H1 (cell line): Measurements from ENCODE around the gene KCNK2. TPM values are rescaled to one million over a fixed set of nuclear protein-coding genes. Genes with fewer than 3 reads are reported as not detected.

Experiments used
- CTCF ChIA-PET: fragments of 300-600 bp; sonication (Branson Sonifier 250); formaldehyde crosslinking; loops from one replicate; lab custom pipeline; 2021; ENCODE audit not compliant: partially characterized antibody; lab: Charles Lee
- POLR2A ChIA-PET: fragments of 300-600 bp; sonication (Branson Sonifier 250); formaldehyde crosslinking; loops from one replicate; lab custom pipeline; 2021; ENCODE audit warnings: inconsistent platforms; ENCODE audit not compliant: partially characterized antibody; lab: Charles Lee
- DNase-seq, 2 experiments: peaks; one replicate each; pipeline versions ENCODE4 v3.0.0 to v3.0.0-alpha.2; 2010 to 2022; ENCODE audit warnings: low spot score in 2 of 2, low read depth in 1 of 2, mixed read lengths in 1 of 2
- FAIRE-seq: peaks from 2 replicates; lab custom pipeline; 2011; peaks lifted over from hg19 to GRCh38; lab: Jason Lieb, UNC
- H2AFZ ChIP-seq: 2 replicates; pipeline ENCODE4 v1.8.1; 2012; ENCODE audit warnings: low read length, inconsistent platforms
- H2AK5ac ChIP-seq: 2 replicates; pipeline ENCODE4 v1.6.1; 2013; ENCODE audit warnings: low read depth, low read length
- H2BK120ac ChIP-seq: replicated peaks from 2 replicates; pipeline ENCODE3; 2013; ENCODE audit warnings: low read depth, low read length, inconsistent platforms
- H2BK12ac ChIP-seq: 2 replicates; pipeline ENCODE4 v1.6.1; 2013; ENCODE audit warnings: low read depth, low read length
- H2BK15ac ChIP-seq: 2 replicates; pipeline ENCODE4 v1.6.1; 2013; ENCODE audit warnings: low read length
- H2BK20ac ChIP-seq: 2 replicates; pipeline ENCODE4 v1.6.1; 2013; ENCODE audit warnings: low read length
- H2BK5ac ChIP-seq: 2 replicates; pipeline ENCODE4 v1.6.1; 2013; ENCODE audit warnings: low read depth, low read length
- H3K14ac ChIP-seq: 2 replicates; pipeline ENCODE4 v1.6.1; 2013; ENCODE audit warnings: inconsistent platforms; ENCODE audit not compliant: insufficient read length
- H3K18ac ChIP-seq: 2 replicates; pipeline ENCODE4 v1.6.1; 2013; ENCODE audit warnings: low read length; ENCODE audit errors: extremely low read depth
- H3K23ac ChIP-seq: 2 replicates; pipeline ENCODE4 v1.6.1; 2013; ENCODE audit warnings: inconsistent platforms; ENCODE audit not compliant: insufficient read length
- H3K23me2 ChIP-seq: 2 replicates; pipeline ENCODE4 v1.6.1; 2013; ENCODE audit warnings: low read depth, low read length
- H3K27ac ChIP-seq: 2 replicates; pipeline ENCODE4 v1.6.1; 2011; ENCODE audit warnings: low read depth, low read length, inconsistent platforms
- H3K27me3 ChIP-seq, 4 experiments: replicated peaks in 1 of 4; 1 replicate in 1 of 4; 2 replicates in 3 of 4; pipeline versions ENCODE4 v1.6.1 to v1.8.1; 2011 to 2013; ENCODE audit warnings: low read length in 3 of 4, mild to moderate bottlenecking in 3 of 4, inconsistent platforms in 2 of 4, mixed read lengths in 2 of 4, moderate library complexity in 1 of 4; ENCODE audit not compliant: control insufficient read depth in 3 of 4, insufficient read depth in 3 of 4; ENCODE audit errors: extremely low read depth in 1 of 4
- H3K36me3 ChIP-seq, 4 experiments: 2 replicates each; pipeline versions ENCODE4 v1.6.1 to v1.8.1; 2011 to 2013; ENCODE audit warnings: mild to moderate bottlenecking in 4 of 4, low read length in 3 of 4, moderate library complexity in 2 of 4, control low read depth in 1 of 4, inconsistent platforms in 1 of 4; ENCODE audit not compliant: insufficient read depth in 4 of 4, control insufficient read depth in 2 of 4
- H3K4ac ChIP-seq: replicated peaks from 2 replicates; pipeline ENCODE3; 2013; ENCODE audit warnings: low read length, low read depth, mixed read lengths, inconsistent platforms; ENCODE audit not compliant: insufficient read length
- H3K4me1 ChIP-seq, 4 experiments: replicated peaks in 1 of 4; 1 replicate in 1 of 4; 2 replicates in 3 of 4; pipeline versions ENCODE4 v1.6.1 to v1.8.1; 2011 to 2013; ENCODE audit warnings: low read length in 3 of 4, inconsistent platforms in 2 of 4, mixed read lengths in 1 of 4; ENCODE audit not compliant: insufficient read depth in 4 of 4, control insufficient read depth in 3 of 4
- H3K4me2 ChIP-seq, 2 experiments: 2 replicates each; pipeline versions ENCODE4 v1.6.1 to v1.8.1; 2011 to 2013; ENCODE audit warnings: low read depth in 2 of 2, low read length in 2 of 2, control low read depth in 1 of 2, inconsistent platforms in 1 of 2, mild to moderate bottlenecking in 1 of 2; ENCODE audit not compliant: insufficient read depth in 1 of 2
- H3K4me3 ChIP-seq, 4 experiments: fragments of 200-600, 300-600 bp in 1 of 4; sonication (generic), shearing (Covaris generic), sonication (Bioruptor Twin) in 1 of 4; 2 replicates each; pipeline versions ENCODE4 v1.5.1 to v1.8.1; 2011 to 2016; ENCODE audit warnings: low read length in 4 of 4, low read depth in 3 of 4, control low read depth in 2 of 4, inconsistent platforms in 2 of 4, mild to moderate bottlenecking in 2 of 4, mixed read lengths in 1 of 4, moderate library complexity in 1 of 4; ENCODE audit not compliant: insufficient read depth in 2 of 4; ENCODE audit errors: extremely low read depth in 1 of 4
- H3K56ac ChIP-seq: replicated peaks from 2 replicates; pipeline ENCODE3; 2013; ENCODE audit warnings: low read depth, mild to moderate bottlenecking, mixed read lengths, low read length, inconsistent platforms; ENCODE audit not compliant: insufficient read length
- H3K79me1 ChIP-seq: 2 replicates; pipeline ENCODE4 v1.6.1; 2013; ENCODE audit warnings: low read depth, low read length, control low read depth
- H3K79me2 ChIP-seq, 2 experiments: 2 replicates each; pipeline versions ENCODE4 v1.6.1 to v1.8.1; 2012 to 2013; ENCODE audit warnings: low read length in 2 of 2, mild to moderate bottlenecking in 2 of 2, inconsistent platforms in 1 of 2; ENCODE audit not compliant: insufficient read depth in 2 of 2, control insufficient read depth in 1 of 2
- H3K9ac ChIP-seq, 4 experiments: replicated peaks in 1 of 4; 1 replicate in 1 of 4; 2 replicates in 3 of 4; pipeline versions ENCODE4 v1.6.1 to v1.8.1; 2011 to 2013; ENCODE audit warnings: low read depth in 3 of 4, low read length in 3 of 4, control low read depth in 2 of 4, mild to moderate bottlenecking in 2 of 4, moderate library complexity in 2 of 4, inconsistent platforms in 1 of 4; ENCODE audit errors: extremely low read depth in 1 of 4
- H3K9me3 ChIP-seq, 2 experiments: 2 replicates each; pipeline versions ENCODE4 v1.6.1 to v1.8.1; 2012 to 2013; ENCODE audit warnings: mild to moderate bottlenecking in 2 of 2, moderate library complexity in 2 of 2, control low read depth in 1 of 2, inconsistent platforms in 1 of 2, low read depth in 1 of 2, low read length in 1 of 2, mixed read lengths in 1 of 2; ENCODE audit not compliant: insufficient read depth in 2 of 2
- H4K20me1 ChIP-seq, 2 experiments: replicated peaks in 1 of 2; 2 replicates each; pipeline versions ENCODE3 to v1.8.1; 2011 to 2013; ENCODE audit warnings: inconsistent platforms in 2 of 2, low read length in 2 of 2, mild to moderate bottlenecking in 1 of 2; ENCODE audit not compliant: insufficient read depth in 2 of 2, control insufficient read depth in 1 of 2
- H4K5ac ChIP-seq: 2 replicates; pipeline ENCODE4 v1.6.1; 2013; ENCODE audit warnings: low read length, low read depth, mixed read lengths, inconsistent platforms; ENCODE audit not compliant: insufficient read length
- H4K8ac ChIP-seq: 2 replicates; pipeline ENCODE4 v1.8.0; 2013; ENCODE audit warnings: mild to moderate bottlenecking, moderate library complexity, low read length, inconsistent platforms; ENCODE audit not compliant: insufficient read depth; ENCODE audit errors: extremely low read depth
- H4K91ac ChIP-seq: replicated peaks from 2 replicates; pipeline ENCODE3; 2013; ENCODE audit warnings: low read length, mixed read lengths, inconsistent platforms; ENCODE audit not compliant: insufficient read length
- BCL11A ChIP-seq, 2 experiments: IDR thresholded peaks; one replicate each; pipeline ENCODE4 v1.6.1; 2011; ENCODE audit warnings: low read depth in 2 of 2, low read length in 2 of 2, mild to moderate bottlenecking in 2 of 2
- CBX5 ChIP-seq: fragments of 300-800, 300-1000 bp; sonication (generic); IDR thresholded peaks from 2 replicates; pipeline ENCODE4 v1.7.1; 2016; ENCODE audit warnings: antibody characterized with exemption, low read length, low read depth
- CTBP2 ChIP-seq: IDR thresholded peaks from 2 replicates; pipeline ENCODE4 v1.7.0; 2011; ENCODE audit warnings: borderline replicate concordance, mild to moderate bottlenecking, moderate library complexity, mixed read lengths, low read length; ENCODE audit not compliant: insufficient read depth, insufficient read length
- EZH2 ChIP-seq: fragments of 200-600 bp; sonication (generic); IDR thresholded peaks from 2 replicates; pipeline ENCODE4 v1.7.1; 2012; ENCODE audit warnings: low read depth, mild to moderate bottlenecking, moderate library complexity, low read length, inconsistent platforms; ENCODE audit not compliant: severe bottlenecking
- HDAC2 ChIP-seq, 2 experiments: fragments of 300-600 bp in 1 of 2; sonication (generic) in 1 of 2; IDR thresholded peaks; 2 replicates each; pipeline ENCODE4 v1.6.1; 2011 to 2012; ENCODE audit warnings: low read depth in 2 of 2, low read length in 2 of 2, mild to moderate bottlenecking in 2 of 2, moderate library complexity in 2 of 2, borderline replicate concordance in 1 of 2, inconsistent platforms in 1 of 2
- MAX ChIP-seq: IDR thresholded peaks from 2 replicates; pipeline ENCODE4 v1.6.1; 2012; ENCODE audit warnings: inconsistent platforms
- PHF8 ChIP-seq: fragments of 200-600 bp; sonication (generic); conservative IDR thresholded peaks from 2 replicates; pipeline ENCODE4 v1.7.1; 2012; ENCODE audit warnings: low read depth, mild to moderate bottlenecking, inconsistent platforms, low read length, moderate library complexity
- POLR2AphosphoS5 ChIP-seq: IDR thresholded peaks from 2 replicates; pipeline ENCODE4 v1.6.1; 2011; ENCODE audit warnings: low read depth, low read length
- SIRT6 ChIP-seq: IDR thresholded peaks from one replicate; pipeline ENCODE4 v1.7.1; 2012; ENCODE audit warnings: low read length, inconsistent platforms
- SIX5 ChIP-seq: IDR thresholded peaks from 2 replicates; pipeline ENCODE4 v1.6.1; 2011; ENCODE audit warnings: mild to moderate bottlenecking, low read depth, low read length
- SP1 ChIP-seq: IDR thresholded peaks from 2 replicates; pipeline ENCODE4 v1.6.1; 2011; ENCODE audit warnings: low read depth, low read length
- USF2 ChIP-seq: IDR thresholded peaks from 2 replicates; pipeline ENCODE4 v1.6.1; 2011; ENCODE audit warnings: low read length, improper control_type of control experiment
- WGBS, 2 experiments: shearing (Covaris generic) in 1 of 2; methylation state at CpG; one replicate each; pipeline versions ENCODE4 v1.1.6 to v1.1.7; 2013 to 2015; ENCODE audit warnings: low lambda C conversion rate in 2 of 2, mixed read lengths in 2 of 2, inconsistent platforms in 1 of 2, low coverage in 1 of 2, missing lambda C conversion rate in 1 of 2; ENCODE audit not compliant: insufficient replicate concordance in 2 of 2, insufficient coverage in 1 of 2, insufficient read length in 1 of 2; ENCODE audit errors: extremely low coverage in 1 of 2, missing lambda C conversion rate in 1 of 2; 5-methylcytosine and 5-hydroxymethylcytosine counted together
- polyA plus RNA-seq, 7 experiments: library from polyadenylated mRNA; depleted of rRNA in 3 of 7; stranded (reverse) in 5 of 7; unstranded in 2 of 7; fragments of >200 nt in 5 of 7; fragments of 200-250 nt in 2 of 7; gene quantifications; 1 replicate in 5 of 7; 2 replicates in 1 of 7; 4 replicates in 1 of 7; pipeline versions ENCODE4 v1.2.1 to v1.2.3, GENCODE V29; 2011 to 2013; ENCODE audit warnings: missing spikeins in 2 of 7, mixed read lengths in 2 of 7
- total RNA-seq: library from RNA; stranded (reverse); fragmentation: NEBNext Ultra II Directional; extraction: Animal tissue kit (Norgen Biotek cat#: 25700); gene quantifications from 2 replicates; pipeline ENCODE4 v1.2.1, GENCODE V29; 2021

Gene KCNK2
- total and polyA plus RNA-seq, 2 of the 8 experiments (the other 6 are each of a cell fraction or from before 2014, with no cell fraction given): 0.59 to 1.2 TPM

GRCh38 chr1:215087603-215088002 lies 5.1 kb downstream of the KCNK2 start:
- CTCF ChIA-PET: no interaction called here
- Histone ChIP-seq H2BK12ac (no peak overlapping the region), H3K4me3 (no peak overlapping the region), H4K5ac (no peak overlapping the region), H2BK120ac (no peak overlapping the region), H2BK20ac (no peak overlapping the region), H3K79me2 (no peaks in the 10 kb centered on the region), H3K4me2 (no peak overlapping the region), H3K18ac (no peak overlapping the region), H4K91ac (no peak overlapping the region), H3K9me3 (no peaks in the 10 kb centered on the region), H3K36me3 (no peaks in the 10 kb centered on the region), H3K23ac (no peak overlapping the region), H3K23me2 (peaks cover 7% of the 10 kb centered on the region; the same call in 1 of the 2 replicates), H4K8ac (no peak overlapping the region), H4K20me1 (peaks cover 0 to 2% of the 10 kb centered on the region in 2 experiments), H3K4ac (no peak overlapping the region), H2AK5ac (no peak overlapping the region), H2BK15ac (no peak overlapping the region), H3K27ac (no peak overlapping the region), H2AFZ (no peak overlapping the region), H2BK5ac (no peak overlapping the region), H3K56ac (no peak overlapping the region), H3K27me3 (peaks cover 8 to 29% (median 16%) of the 10 kb centered on the region in 4 experiments), H3K79me1 (no peaks in the 10 kb centered on the region), H3K14ac (no peak overlapping the region), H3K4me1 (peaks cover 0 to 4% (median 0%) of the 10 kb centered on the region in 4 experiments; a peak in 1 of 7 replicates), H3K9ac (no peak overlapping the region)
- DNase-seq (no peak), FAIRE-seq (no peak)
- 86% methylated on average over 2 of the region's 2 CpGs; no CpG with 5 or more reads in 1 of the 2 experiments for WGBS, 2 experiments
- POLR2A ChIA-PET: no interaction called here
- TF ChIP-seq PHF8 (no peak), SIX5 (no peak), BCL11A (IDR thresholded peaks at IDR 0.05; ENCODE audit: low read depth in 2 of 2, low read length in 2 of 2) (no peak), HDAC2 (IDR thresholded peaks at IDR 0.05; ENCODE audit: borderline replicate concordance in 1 of 2, low read depth in 2 of 2, low read length in 2 of 2) (no peak), CBX5 (no peak), SP1 (no peak), POLR2AphosphoS5 (no peak), MAX (no peak), SIRT6 (no peak), USF2 (no peak), EZH2 (no peak), CTBP2 (no peak)
